Measurements from ENCODE around the gene NIN. TPM values are rescaled to one million over a fixed set of nuclear protein-coding genes. Genes with fewer than 3 reads are reported as not detected.

NIN gene
- total and polyA plus RNA-seq, 2 of the 4 experiments (the other 2 are of a cell fraction): 15.2 to 98.4 TPM

GRCh38 chr14:50776522-50776921, 54.4 kb downstream of the NIN start:
- H3K23ac ChIP-seq (ENCODE audit: low read depth, low read length): peak overlapping the region; percentile 41
- H2AFZ ChIP-seq (replicated peaks; ENCODE audit: low read length, poor library complexity): no peak overlapping the region
- dilution Hi-C loops (cut with HindIII; ENCODE audit: low sequenced_read_pairs, unreplicated experiment): no loop called here
- peak overlapping the region; percentile 72 for H3K18ac ChIP-seq (ENCODE audit: low read depth, low read length)
- peak overlapping the region; percentile 70 for H2BK120ac ChIP-seq (ENCODE audit: low read depth, low read length)
- H3K9ac ChIP-seq (ENCODE audit: low read depth, low read length): no peak overlapping the region
- H3K27me3 ChIP-seq (ENCODE audit: control insufficient read depth, insufficient read depth, low read length): no peaks in the 10 kb centered on the region
- no peak overlapping the region for H3K4me3 ChIP-seq (ENCODE audit: insufficient read depth, low read depth, low read length)
- peak overlapping the region; percentile 95; the same call in 2 of the 3 replicates for H2BK15ac ChIP-seq (ENCODE audit: low read depth, low read length)
- in situ Hi-C loops (cut with MboI; ENCODE audit: low sequenced_read_pairs): loop anchor here (5.0 kb wide), 1 partner anchor 234 kb away; no protein-coding TSS in a partner anchor
- peak overlapping the region; percentile 55 for H4K91ac ChIP-seq (ENCODE audit: insufficient read depth, low read depth, low read length)
- H3K36me3 ChIP-seq (ENCODE audit: control insufficient read depth, insufficient read depth, low read length): peaks cover 9% of the 10 kb centered on the region
- ChIA-PET POLR2A (ENCODE audit: unreplicated experiment) (interaction anchor here (0.6 to 1.5 kb wide), 2 partner anchors 108 to 727 kb away, joined by 4 to 7 read pairs; partner anchors contain the start of gene SAV1), CTCF (interaction anchor here (0.7 to 4.0 kb wide), 5 partner anchors 13 to 213 kb away, joined by 3 to 31 read pairs (median 7); no protein-coding TSS in a partner anchor)
- H4K8ac ChIP-seq (ENCODE audit: low read depth in 2 of 2, low read length in 2 of 2): peak overlapping the region in 1 of 2 experiments; percentile 56; a peak in 2 of 4 replicates
- H3K4me2 ChIP-seq (ENCODE audit: low read depth, low read length): no peak overlapping the region
- H3K9me3 ChIP-seq (ENCODE audit: control insufficient read depth, insufficient read depth, low read length): no peaks in the 10 kb centered on the region
- peaks cover 11% of the 10 kb centered on the region for H3K9me1 ChIP-seq (ENCODE audit: insufficient read depth, low read length)
- H2AK9ac ChIP-seq (replicated peaks; ENCODE audit: low read depth, low read length, poor library complexity): no peak overlapping the region
- DNase-seq: no peak
- intact Hi-C loops (cut with micrococcal nuclease): loop anchor here (5.0 kb wide), 1 partner anchor 454 kb away; no protein-coding TSS in a partner anchor
- H3K79me1 ChIP-seq (ENCODE audit: low read depth in 1 of 2, low read length in 2 of 2): peaks cover 6 to 35% of the 10 kb centered on the region in 2 experiments
- TF ChIP-seq MXI1 (IDR thresholded peaks at IDR 0.05; ENCODE audit: borderline replicate concordance, low read depth, low read length): no peak
- no peak for TF ChIP-seq CEBPB (IDR thresholded peaks at IDR 0.05; ENCODE audit: low read depth, low read length)
- TF ChIP-seq USF2 (IDR thresholded peaks at IDR 0.05; ENCODE audit: low read depth, low read length): no peak
- no peak for TF ChIP-seq ELK1 (IDR thresholded peaks at IDR 0.05; ENCODE audit: borderline replicate concordance, low read depth, low read length)
- no peak for TF ChIP-seq NFE2L2 (IDR thresholded peaks at IDR 0.05; ENCODE audit: low read depth, low read length)
- no peak for TF ChIP-seq POLR2A (IDR thresholded peaks at IDR 0.05; ENCODE audit: low read depth, low read length)
- TF ChIP-seq RFX5 (IDR thresholded peaks at IDR 0.05; ENCODE audit: low read depth, low read length): no peak
- TF ChIP-seq FOS (IDR thresholded peaks at IDR 0.05; ENCODE audit: low read depth, low read length): no peak
- TF ChIP-seq CTCF (conservative IDR thresholded peaks at IDR 0.05; ENCODE audit: low read depth, low read length): no peak
- TF ChIP-seq BHLHE40 (IDR thresholded peaks at IDR 0.05; ENCODE audit: low read depth, low read length): no peak
- peak overlapping the region; percentile 42 for H2BK5ac ChIP-seq (ENCODE audit: low read depth, low read length, poor library complexity, severe bottlenecking)
- peak overlapping the region; percentile 65 for H3K14ac ChIP-seq (replicated peaks; ENCODE audit: low read depth, low read length)
- H3K56ac ChIP-seq (ENCODE audit: extremely low read depth, insufficient read depth, low read length): no peak overlapping the region
- peak overlapping the region; percentile 83; the same call in 1 of the 2 replicates for H2AK5ac ChIP-seq (ENCODE audit: low read depth, low read length)
- no peak overlapping the region; the same call in 1 of the 2 replicates for H3K27ac ChIP-seq (ENCODE audit: insufficient read depth, low read length)
- H3K4ac ChIP-seq (ENCODE audit: low read depth, low read length): peak overlapping the region; percentile 77
- peak overlapping the region; percentile 66; the same call in 1 of the 2 replicates for H2BK20ac ChIP-seq (ENCODE audit: low read depth, low read length)
- peak overlapping the region; percentile 46; the same call in 1 of the 2 replicates for H4K5ac ChIP-seq (ENCODE audit: low read depth, low read length)
- no peaks in the 10 kb centered on the region for H4K20me1 ChIP-seq (ENCODE audit: insufficient read depth, low read length)
- BruUV-seq (replicated peaks): no TSS peak
- H3K4me1 ChIP-seq (ENCODE audit: control insufficient read depth, insufficient read depth, low read length): peaks cover 16% of the 10 kb centered on the region
- ATAC-seq (ENCODE audit: low read depth): no peak
